ENCODE data around the gene CDH11. TPM values are rescaled to one million over a fixed set of nuclear protein-coding genes. Genes with fewer than 3 reads are reported as not detected.

The CDH11 gene
- total and polyA plus RNA-seq, 2 of the 4 experiments (the other 2 are of a cell fraction): 266 to 601 TPM

- Histone ChIP-seq H3K4me2 (ENCODE audit: low read depth, low read length) (no peak overlapping the region), H3K23ac (ENCODE audit: low read depth, low read length) (no peak overlapping the region), H3K4ac (ENCODE audit: low read depth, low read length) (no peak overlapping the region), H4K5ac (ENCODE audit: low read depth, low read length) (no peak overlapping the region), H2AK5ac (ENCODE audit: low read depth, low read length) (no peak overlapping the region), H3K18ac (ENCODE audit: low read depth, low read length) (no peak overlapping the region), H2BK5ac (ENCODE audit: low read depth, low read length, poor library complexity, severe bottlenecking) (no peak overlapping the region), H4K20me1 (ENCODE audit: insufficient read depth, low read length) (peaks cover 9% of the 10 kb centered on the region), H2AK9ac (replicated peaks; ENCODE audit: low read depth, low read length, poor library complexity) (no peak overlapping the region), H3K4me1 (ENCODE audit: control insufficient read depth, insufficient read depth, low read length) (no peaks in the 10 kb centered on the region), H4K8ac (ENCODE audit: low read depth in 2 of 2, low read length in 2 of 2) (no peak overlapping the region), H3K14ac (replicated peaks; ENCODE audit: low read depth, low read length) (no peak overlapping the region), H3K27ac (ENCODE audit: insufficient read depth, low read length) (no peak overlapping the region), H3K9ac (ENCODE audit: low read depth, low read length) (no peak overlapping the region), H3K27me3 (ENCODE audit: control insufficient read depth, insufficient read depth, low read length) (no peaks in the 10 kb centered on the region), H2BK120ac (ENCODE audit: low read depth, low read length) (no peak overlapping the region), H3K79me1 (ENCODE audit: low read depth in 1 of 2, low read length in 2 of 2) (peaks cover 28 to 52% of the 10 kb centered on the region in 2 experiments), H2AFZ (replicated peaks; ENCODE audit: low read length, poor library complexity) (no peak overlapping the region), H3K56ac (ENCODE audit: extremely low read depth, insufficient read depth, low read length) (no peak overlapping the region), H2BK15ac (ENCODE audit: low read depth, low read length) (no peak overlapping the region), H3K9me1 (ENCODE audit: insufficient read depth, low read length) (peaks cover 9% of the 10 kb centered on the region), H3K36me3 (ENCODE audit: control insufficient read depth, insufficient read depth, low read length) (peaks cover 46% of the 10 kb centered on the region), H3K9me3 (ENCODE audit: control insufficient read depth, insufficient read depth, low read length) (no peaks in the 10 kb centered on the region), H2BK20ac (ENCODE audit: low read depth, low read length) (no peak overlapping the region), H3K4me3 (ENCODE audit: insufficient read depth, low read depth, low read length) (no peak overlapping the region), H4K91ac (ENCODE audit: insufficient read depth, low read depth, low read length) (no peak overlapping the region)
- 100% methylated on average over 3 of the region's 16 CpGs; no CpG with 5 or more reads in 1 of the 2 experiments for whole genome bisulfite sequencing, 2 experiments (ENCODE audit: extremely low coverage in 2 of 2, insufficient read length in 1 of 2)
- dilution Hi-C loops (cut with HindIII; ENCODE audit: low sequenced_read_pairs, unreplicated experiment): no loop called here
- ChIA-PET POLR2A (ENCODE audit: unreplicated experiment) (no interaction called here), CTCF (no interaction called here)
- TF ChIP-seq RAD21 (IDR thresholded peaks at IDR 0.05; ENCODE audit: low read length) (no peak), RCOR1 (IDR thresholded peaks at IDR 0.05; ENCODE audit: insufficient replicate concordance, low read length) (no peak), RFX5 (IDR thresholded peaks at IDR 0.05; ENCODE audit: low read depth, low read length) (no peak), USF2 (IDR thresholded peaks at IDR 0.05; ENCODE audit: low read depth, low read length) (no peak), CHD1 (IDR thresholded peaks at IDR 0.05; ENCODE audit: low read depth, low read length) (no peak), ELK1 (IDR thresholded peaks at IDR 0.05; ENCODE audit: borderline replicate concordance, low read depth, low read length) (no peak), FOS (IDR thresholded peaks at IDR 0.05; ENCODE audit: low read depth, low read length) (no peak), CEBPB (IDR thresholded peaks at IDR 0.05; ENCODE audit: low read depth, low read length) (no peak), POLR2A (IDR thresholded peaks at IDR 0.05; ENCODE audit: low read depth, low read length) (no peak), BHLHE40 (IDR thresholded peaks at IDR 0.05; ENCODE audit: low read depth, low read length) (no peak)
- ATAC-seq (ENCODE audit: low read depth) (no peak), DNase-seq (no peak)
- BruUV-seq (replicated peaks): no TSS peak
- in situ Hi-C loops (cut with MboI; ENCODE audit: low sequenced_read_pairs): no loop called here
- intact Hi-C loops (cut with micrococcal nuclease): no loop called here
Observed at GRCh38 chr16:65004570-65004969, 117.3 kb downstream of the CDH11 start.
